NCI-H524 (cell line): ENCODE data around the gene BZW1.
A peak's percentile ranks its signal among the peaks of the same experiment; 100 is the strongest.

Experiments used
- DNase-seq, 2 experiments: peaks; one replicate each; lab custom pipeline; 2025; lab: John Stamatoyannopoulos, UW

Gene BZW1

DNA sequence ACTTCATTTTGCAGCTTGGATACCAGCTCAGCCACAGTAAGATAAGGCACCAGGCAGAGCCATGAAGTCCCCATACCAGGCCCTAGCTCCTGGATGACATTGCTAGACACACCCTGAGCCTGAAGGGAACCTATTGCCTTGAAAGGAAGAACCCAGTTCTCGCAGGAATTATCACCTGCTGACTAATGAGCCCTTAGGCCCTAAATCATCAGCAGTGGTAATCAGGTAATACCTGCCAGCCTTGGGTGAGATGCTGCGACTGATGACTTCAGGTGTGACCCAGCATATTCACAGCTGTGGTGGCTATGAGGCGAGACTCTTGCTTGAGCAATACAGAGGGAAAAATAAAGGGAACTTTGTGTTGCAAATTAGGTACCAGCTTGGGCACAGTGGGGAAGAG lies 27.8 kb downstream of the BZW1 start:
- no peak for DNase-seq

DNA sequence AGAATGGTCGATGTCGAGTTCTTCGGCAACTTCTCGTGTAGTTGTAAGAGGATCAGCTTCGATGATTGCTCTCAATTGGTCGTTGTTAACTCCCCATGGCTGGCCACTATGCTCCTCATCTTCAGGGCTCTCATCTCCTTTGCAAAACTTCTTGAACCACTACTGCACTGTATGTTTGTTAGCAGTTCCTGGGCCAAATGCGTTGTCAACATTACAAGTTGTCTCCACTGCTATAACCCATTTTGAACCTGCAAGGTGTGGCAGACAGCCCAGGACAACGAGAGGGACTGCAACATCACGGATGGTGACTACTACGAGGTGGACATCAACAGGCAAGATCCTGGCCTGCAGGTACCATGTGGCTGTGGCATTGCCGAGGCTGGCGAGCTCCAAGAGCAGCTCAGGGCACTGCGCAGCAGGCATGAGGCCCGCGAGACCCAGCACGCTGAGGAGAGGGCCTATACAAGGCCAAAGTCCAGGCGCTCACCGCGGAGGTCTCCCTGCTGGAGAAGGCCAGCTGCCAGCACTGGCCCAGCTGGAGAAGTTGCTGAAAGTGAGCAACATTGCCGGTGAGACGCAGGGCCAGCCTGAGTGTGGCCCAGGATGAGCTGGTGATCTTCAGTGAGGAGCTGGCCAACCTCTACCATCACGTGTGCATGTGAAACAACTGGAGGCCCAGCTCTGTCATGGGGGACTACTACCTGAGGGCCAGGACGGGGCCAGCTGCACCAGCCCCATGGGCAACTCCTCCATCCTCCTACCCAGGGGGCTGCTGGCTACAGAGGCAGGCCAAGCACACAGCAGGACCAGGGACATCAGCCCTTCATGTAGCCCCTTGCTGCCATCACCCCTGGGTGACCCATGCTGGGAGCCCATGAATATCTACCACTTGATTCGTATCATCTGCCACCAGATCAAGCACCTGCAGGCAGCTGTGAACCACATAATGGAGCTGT lies 32.6 kb downstream of the BZW1 start:
- no peak for DNase-seq

DNA sequence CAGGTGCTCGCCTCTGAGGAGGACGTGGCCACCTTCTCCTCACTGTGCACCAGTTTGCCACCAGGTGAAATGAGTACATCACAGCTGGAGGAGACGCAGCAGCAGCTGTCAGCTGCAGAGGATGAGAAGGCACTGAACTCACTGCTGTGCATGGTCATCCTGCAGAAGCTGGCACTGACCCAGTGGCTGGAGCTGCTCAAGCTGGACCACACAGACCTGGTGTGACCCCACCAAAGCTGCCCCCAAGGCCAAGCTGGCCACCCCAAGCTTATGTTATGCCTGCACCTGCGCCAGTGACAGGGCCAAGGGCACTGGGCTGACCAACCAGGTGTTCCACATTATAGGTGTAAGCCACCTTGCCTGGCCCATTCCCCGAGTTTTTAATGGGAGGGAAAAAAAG lies 33.5 kb downstream of the BZW1 start:
- DNase-seq, result no peak

DNA sequence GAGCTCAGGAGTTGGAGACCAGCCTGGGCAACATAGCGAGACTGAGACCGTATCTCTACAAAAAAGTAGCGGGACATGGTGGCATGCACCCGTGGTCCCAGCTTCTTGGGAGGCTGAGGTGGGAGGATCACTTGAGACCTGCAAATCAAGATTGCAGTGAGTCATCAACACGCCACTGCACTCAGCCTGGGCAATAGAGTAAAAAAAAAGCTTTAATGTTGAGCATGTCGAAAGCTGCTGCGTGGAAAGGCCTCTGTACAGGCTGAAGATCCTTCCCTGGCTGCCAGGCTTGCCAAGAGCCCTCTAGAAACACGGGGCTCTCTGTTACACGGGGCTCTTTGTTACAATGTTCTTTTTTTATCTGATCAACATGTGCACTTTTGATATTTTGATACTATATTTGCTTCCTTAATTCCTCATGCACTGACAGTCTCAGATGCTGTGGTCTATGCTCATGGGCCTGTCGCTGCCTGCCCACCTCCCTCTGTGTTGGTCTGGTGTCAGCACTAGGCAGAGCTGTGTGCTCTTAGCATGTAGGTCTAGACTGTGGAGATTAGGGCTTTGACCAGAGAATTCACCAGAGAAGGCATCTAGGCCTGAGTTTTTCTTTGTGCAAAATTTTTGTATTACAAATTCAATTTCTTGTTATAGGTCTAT lies 34.1 kb downstream of the BZW1 start:
- no peak for DNase-seq

DNA sequence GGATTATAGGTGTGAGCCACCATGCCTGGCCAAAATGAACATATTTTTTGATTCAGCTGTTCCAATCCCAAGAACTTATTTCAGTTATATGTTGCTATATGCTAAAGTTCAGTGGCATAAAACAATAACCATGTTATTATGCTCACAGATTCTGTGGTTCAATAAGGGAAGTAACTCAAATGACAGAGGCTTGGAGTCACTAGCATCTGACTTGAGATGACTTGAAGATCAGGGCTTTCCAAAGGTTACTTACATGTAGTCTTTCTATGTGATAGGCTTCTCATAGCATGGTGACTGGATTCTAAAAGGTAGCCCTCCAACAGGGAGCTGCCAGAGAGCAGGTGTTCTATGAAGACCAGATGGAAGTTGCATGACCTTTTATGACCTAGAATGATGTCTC lies 35.6 kb downstream of the BZW1 start:
- no peak for DNase-seq

DNA sequence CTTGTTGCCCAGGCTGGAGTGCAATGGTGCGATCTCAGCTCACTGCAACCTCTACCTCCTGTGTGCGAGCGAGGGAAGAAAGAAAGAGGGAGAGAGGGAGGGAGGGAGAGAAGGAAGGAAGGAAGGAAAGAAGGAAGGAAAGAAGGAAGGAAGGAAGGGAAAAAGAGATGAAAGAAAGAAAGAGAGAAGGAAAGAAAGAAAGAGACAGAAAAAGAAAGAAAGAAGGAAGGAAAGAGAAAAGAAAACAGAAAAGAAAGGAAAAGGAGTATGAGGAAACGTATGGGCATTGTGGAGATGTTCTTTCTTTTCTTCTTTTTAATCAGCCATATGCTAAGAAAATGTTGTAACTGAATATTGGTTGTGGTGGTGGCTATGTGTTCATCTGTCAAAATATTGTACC lies 36.2 kb downstream of the BZW1 start:
- no peak for DNase-seq

DNA sequence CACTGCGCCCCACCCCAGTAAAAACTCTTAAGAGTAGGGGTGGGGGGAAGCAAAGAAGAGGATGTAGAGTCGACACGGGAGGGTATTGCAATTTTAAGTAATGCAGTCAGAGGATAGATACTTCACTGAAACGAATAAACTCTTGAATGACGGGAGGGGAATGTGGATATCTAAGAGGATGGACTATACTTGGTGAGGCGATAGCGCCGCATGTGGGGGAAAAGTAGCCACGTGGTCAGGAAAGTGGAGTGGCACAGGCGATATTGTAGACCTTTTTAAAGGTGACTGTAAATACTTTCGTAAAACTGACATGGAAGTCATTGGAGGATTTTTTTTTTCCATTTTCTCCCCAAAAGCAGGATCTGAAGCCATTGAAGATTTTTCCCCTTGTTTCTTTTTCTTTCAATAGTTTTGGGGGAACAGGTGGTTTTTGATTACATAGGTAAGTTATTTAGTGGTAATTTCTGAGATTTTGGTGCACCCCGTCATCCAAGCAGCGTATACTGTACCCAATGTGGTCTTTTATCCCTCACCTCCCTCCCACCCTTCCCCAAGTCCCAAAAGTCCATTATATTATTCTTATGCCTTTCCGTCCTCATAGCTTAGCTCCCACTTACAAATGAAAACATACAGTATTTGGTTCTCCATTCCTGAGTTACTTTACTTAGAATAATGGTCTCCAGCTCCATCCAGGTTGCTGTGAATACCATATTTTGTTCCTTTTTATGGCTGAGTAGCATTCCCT lies 39.0 kb downstream of the BZW1 start:
- DNase-seq, result no peak

DNA sequence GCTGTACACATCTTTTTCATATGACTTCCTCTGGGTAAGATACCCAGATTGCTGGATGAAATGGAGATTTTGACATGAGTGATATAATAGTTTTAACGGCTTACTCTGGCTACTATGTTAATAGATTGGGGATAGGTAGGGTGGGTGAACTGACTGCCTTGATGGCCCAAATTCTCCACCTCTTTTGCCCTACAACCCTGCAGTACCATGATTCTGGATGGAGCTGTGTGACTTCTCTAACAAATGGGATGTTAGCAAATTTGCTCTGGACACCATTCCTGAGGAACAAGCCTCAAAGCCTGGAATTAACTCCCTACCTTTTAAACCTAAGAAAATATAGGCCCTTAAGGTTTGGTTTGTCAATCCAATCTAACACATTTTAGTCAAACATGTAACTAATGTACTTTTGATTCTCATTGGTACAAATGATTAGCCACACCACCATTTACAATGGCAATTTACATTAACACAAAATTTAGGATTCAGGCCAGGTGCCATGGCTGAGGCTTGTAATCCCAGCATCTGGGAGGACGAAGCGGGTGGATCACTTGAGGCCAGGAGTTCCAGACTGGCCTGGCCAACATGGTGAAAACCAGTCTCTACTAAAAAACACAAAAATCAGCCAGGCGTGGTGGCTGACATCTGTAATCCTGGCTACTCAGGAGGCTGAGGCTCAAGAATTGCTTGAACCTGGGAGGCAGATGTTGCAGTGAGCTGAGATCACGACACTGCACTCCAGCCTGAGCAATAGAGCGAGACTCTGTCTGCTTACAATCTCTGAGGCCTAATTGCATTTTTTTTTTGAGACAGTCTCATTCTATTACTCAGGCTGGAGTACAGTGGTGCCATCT lies 39.9 kb downstream of the BZW1 start:
- peak in 1 of 2 experiments; percentile 41 for DNase-seq

DNA sequence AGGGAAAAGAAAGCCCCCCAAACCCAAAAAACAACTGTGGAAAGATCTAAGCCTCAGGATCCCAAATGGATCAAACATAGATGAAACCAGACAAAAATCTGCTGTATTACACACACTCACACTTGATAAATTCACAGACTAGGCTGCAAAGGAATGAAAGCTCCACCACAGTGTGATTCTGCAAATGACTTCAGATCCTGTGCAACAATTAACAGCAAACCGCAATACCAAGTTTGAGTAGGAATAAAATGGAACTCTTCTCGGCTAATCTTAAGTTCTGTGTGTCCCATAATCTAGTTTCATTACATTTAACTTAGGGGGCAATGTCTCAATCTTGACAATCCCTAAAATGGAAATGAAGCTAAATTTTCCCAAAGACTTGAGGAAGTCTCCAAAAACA lies 40.9 kb downstream of the BZW1 start:
- DNase-seq, result no peak

DNA sequence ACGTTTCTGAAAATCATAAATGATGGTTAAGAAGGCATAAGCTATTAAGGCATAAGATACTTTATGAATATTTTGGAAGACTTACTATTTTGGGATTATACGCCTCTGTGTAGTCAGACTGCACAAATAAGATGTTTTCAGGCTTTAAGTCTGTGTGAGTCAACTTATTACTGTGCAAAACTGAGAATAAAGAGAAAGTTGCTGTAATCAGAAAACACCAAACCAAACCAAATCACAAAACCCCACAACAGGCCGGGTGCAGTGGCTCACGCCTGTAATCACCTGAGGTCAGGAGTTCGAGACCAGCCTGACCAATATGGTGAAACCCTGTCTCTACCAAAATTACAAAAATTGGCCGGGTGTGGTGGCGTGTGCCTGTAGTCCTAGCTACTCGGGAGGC lies 45.1 kb downstream of the BZW1 start:
- no peak for DNase-seq

DNA sequence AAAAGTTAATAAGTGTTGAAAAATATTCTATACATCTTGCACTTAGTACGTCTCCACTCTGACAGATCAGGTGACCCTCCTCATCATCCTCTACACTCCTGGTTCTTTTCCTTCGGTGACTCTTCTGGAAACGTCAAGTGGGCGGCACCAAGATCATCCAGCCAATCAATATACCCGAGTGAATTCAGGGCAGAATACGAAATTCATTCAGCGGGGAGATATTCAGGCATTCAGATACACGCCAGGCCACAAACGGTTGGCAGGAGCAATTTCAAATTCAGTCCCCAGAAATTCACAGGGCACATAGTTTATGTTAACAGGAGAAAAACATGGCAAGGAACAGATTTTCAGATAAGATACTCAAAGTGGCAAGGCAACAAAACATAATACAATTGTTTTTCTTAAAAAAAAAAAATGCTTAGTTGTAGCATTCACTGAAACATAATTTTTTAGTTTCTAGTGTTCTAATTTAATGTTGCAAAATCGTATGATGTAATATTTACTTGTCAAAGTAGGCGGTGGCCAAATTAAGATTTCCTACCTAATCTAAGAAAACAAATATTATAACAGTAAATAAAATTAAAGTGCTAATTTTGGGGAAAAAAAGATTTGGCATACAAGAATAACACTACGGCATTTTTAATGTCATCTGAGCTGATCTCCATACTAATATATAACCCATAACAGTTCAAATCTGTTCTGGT lies 48.5 kb downstream of the BZW1 start:
- no peak for DNase-seq

DNA sequence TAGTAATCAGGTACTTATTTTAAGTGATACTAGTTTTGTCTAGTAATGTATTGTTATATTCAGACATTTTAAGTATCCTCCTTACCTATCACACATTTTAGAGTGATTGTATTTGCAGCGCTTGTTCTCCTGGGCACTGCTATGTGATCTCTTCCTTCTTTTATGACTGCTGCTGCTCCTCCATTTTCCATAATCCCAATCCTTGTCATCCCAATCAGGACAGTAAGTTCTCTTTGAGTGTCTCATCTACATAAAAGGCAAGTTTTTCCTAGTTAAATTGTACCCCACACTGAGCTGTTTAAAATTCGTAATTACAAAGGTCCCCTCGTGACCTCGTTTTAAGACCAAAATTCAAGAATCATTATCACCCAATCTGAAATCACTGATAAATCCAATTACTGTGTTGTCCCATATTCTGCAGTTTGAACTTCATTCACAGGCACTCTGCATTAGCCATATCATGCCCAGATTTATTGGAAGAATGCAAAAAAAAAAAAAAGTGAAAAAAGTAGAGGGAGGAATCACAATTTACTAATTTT lies 50.0 kb downstream of the BZW1 start:
- DNase-seq, result no peak

DNA sequence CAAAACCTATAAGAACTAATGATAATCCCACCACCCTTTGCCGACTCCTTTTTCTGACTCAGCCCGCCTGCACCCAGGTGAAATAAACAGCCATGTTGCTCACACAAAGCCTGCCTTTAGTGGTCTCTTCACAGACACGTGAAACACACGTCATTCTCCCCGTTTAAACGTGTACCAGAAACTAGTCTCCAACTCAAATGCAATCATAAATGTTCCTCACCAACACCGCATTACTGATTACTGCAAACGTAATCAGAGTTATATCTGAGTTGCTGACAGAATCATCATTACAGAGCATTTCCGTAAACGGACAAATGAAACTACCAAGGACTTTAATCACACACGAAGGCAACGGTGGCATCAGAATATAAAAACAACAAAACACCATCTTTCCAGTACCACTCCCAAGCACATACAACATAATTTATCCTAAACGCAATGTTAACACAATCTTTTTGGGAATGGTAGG lies 50.9 kb downstream of the BZW1 start:
- DNase-seq, result peak in 1 of 2 experiments; percentile 41

DNA sequence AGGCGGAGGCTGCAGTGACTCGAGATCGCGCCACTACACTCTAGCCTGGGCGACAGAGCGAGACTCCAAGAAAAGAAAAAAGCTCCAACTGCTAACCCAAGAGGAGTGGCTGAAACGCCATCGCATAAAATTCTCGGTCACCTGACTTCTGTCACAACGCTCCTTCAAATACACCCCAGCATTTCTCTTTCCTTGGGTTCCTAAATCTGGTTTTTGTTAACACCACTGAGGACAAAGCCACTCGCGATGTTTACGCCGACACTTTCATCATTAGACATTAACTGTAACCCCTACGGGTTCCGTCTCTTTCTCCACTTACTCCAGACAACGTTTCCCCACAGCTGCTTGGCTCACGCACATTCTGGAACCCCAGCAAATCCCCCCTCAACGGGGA lies 52.1 kb downstream of the BZW1 start:
- peak in 1 of 2 experiments; percentile 31 for DNase-seq

DNA sequence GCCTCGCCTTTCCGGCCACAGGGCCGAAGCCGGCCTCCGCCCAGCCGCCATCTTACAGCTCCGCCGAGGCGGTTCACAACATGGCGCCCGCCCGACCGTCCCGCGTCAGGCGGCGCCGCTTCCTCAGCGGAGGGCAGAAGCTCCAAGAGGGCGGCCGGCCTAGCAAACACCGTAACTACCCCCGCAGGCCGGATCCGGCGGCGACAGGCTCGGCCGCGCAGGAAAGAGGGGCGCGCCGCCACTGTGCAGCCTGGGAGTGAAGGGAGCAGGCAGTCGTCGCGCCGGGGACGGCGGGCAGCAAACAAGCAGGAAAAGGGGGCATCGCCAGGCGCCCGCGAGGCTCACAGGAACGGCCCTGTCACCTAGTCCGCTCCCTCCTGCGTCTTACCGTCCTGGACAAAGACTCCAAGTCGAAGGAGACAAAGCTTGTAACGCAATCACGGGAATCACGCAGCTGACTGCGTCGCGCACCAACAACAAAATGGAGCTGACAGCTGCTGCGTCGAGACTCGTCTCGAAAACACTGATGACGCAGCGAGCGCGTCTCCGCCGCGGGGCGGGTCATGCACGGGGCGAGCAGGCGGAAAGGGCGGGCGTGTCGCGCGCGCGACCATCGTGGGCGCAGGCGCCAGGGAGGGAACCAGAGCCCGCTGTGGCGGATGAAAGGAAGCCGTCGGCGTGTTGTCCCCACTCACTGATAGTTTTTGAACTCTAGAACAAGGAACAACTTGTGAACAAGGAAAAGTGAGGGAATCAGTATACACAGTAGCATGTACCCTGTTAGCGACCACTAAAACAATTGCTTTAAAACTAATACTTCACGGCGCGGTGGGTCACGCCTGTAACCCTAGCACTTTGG lies 52.7 kb downstream of the BZW1 start, which contains the start of gene CLK1:
CLK1 (minus strand) TSS at position 483 of the 859 bp plus-strand sequence. CDS start 2,796 bp downstream, outside the sequence.
- DNase-seq, result peak; percentile 85 to 90

DNA sequence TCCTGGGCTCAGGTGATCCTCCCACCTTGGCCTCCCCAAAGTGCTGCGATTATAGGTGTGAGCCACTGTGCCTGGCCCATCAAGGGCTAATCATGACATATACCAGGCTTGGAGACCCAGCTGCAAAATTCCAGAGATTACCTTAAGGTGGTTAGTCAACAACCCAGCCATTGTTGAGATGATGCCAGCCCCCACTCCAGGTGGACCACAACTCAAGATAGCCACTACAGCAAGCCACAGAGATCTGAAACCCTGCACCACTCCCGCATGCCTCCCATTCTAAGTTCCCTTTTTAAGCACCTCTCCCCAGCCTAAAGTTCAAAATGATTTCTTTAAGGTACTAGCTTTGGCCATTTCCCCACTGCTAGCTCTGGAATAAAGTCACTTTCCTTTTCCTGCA lies 57.3 kb downstream of the BZW1 start:
- DNase-seq, result no peak

DNA sequence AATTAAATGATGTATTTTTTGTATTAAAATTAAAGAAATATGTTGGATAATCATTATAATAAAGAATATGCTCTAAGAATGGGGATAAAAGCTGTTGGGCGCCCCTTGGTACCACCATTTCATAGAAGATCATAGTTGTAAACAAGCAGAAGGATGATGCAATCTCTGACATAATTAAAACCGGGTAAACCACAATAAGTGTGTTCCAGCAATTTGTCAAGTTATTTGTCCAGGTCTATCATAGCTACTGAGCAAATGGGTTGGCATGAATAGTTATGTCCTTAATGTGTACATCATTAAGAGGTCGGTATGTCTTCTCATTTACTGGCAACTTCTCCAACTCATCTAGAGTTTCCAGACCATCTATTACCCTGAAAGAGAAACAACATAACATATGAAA lies 59.4 kb downstream of the BZW1 start:
- DNase-seq, result no peak

DNA sequence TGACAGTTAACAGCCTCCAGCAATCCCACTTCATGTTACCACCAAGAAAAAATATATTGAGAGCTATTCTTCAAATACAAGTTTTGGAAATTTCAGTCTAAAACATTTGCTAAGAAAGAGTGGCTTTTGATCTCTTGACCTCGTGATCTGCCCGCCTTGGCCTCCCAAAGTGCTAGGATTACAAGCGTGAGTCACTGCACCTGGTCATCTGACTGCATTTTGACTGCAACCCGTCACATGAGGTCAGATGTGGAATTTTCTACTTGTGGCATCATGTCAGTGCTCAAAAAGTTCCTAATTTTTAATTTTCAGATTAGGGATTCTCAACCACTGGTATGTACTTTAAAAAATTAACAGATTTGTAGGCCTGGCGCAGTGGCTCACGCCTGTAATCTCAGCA lies 61.9 kb downstream of the BZW1 start:
- no peak for DNase-seq
